Omental fat pad (tissue), 4 donors: ENCODE measurements around the gene UBTD1. TPM values are rescaled to one million over a fixed set of nuclear protein-coding genes. Genes with fewer than 3 reads are reported as not detected.

Source experiments
- ATAC-seq: fragments of 150-250 bp; one replicate; pipeline ENCODE4 v1.9.1; 2016; ENCODE audit warnings: mild to moderate bottlenecking, moderate library complexity; ENCODE audit not compliant: low FRiP score
- DNase-seq: peaks from one replicate; pipeline ENCODE4 v3.0.0-alpha.2; 2019; ENCODE audit warnings: low spot score
- CTCF ChIP-seq, 3 donors: fragments of 450-650 bp; IDR thresholded peaks; one replicate each; pipeline ENCODE4 v1.5.1; 2016 to 2017; ENCODE audit warnings: antibody characterized with exemption in 3 of 3, mild to moderate bottlenecking in 3 of 3, moderate library complexity in 2 of 3
- total RNA-seq, 4 donors: library from RNA; depleted of rRNA; stranded (reverse); fragments of >200 nt; gene quantifications; one replicate each; pipeline ENCODE4 v1.1.0, GENCODE V29; 2016

Gene UBTD1
- total RNA-seq, 4 donors from 2014 or later: 15.6 to 22.8 (median 19.2) TPM

GRCh38 chr10:97482381-97482780 lies 16.3 kb upstream of the UBTD1 start:
- ATAC-seq: no peak
- DNase-seq: no peak
- TF ChIP-seq CTCF (IDR thresholded peaks at IDR 0.05): no peak

GRCh38 chr10:97483506-97483905 lies 15.2 kb upstream of the UBTD1 start:
- no peak for TF ChIP-seq CTCF (IDR thresholded peaks at IDR 0.05)
- no peak for ATAC-seq
- no peak for DNase-seq

GRCh38 chr10:97483921-97484320 lies 14.8 kb upstream of the UBTD1 start:
- no peak for TF ChIP-seq CTCF (IDR thresholded peaks at IDR 0.05)
- no peak for DNase-seq

GRCh38 chr10:97485647-97486281 lies 13.0 kb upstream of the UBTD1 start:
- no peak for ATAC-seq
- DNase-seq: no peak
- TF ChIP-seq CTCF (IDR thresholded peaks at IDR 0.05): no peak

More at GRCh38 chr10:97483921-97484320, 14.8 kb upstream of the UBTD1 start:
- no peak for ATAC-seq

GRCh38 chr10:97490592-97490991 lies 8.1 kb upstream of the UBTD1 start:
- no peak for ATAC-seq
- no peak for DNase-seq
- TF ChIP-seq CTCF (IDR thresholded peaks at IDR 0.05): no peak

GRCh38 chr10:97494151-97494550 lies 4.6 kb upstream of the UBTD1 start:
- no peak for DNase-seq
- no peak for TF ChIP-seq CTCF (IDR thresholded peaks at IDR 0.05)
- ATAC-seq: no peak

GRCh38 chr10:97494863-97495506 lies 3.7 kb upstream of the UBTD1 start:
- no peak for ATAC-seq
- TF ChIP-seq CTCF (IDR thresholded peaks at IDR 0.05): no peak
- no peak for DNase-seq
